OCI-LY3 (cell line): ENCODE measurements around the gene LOXL3.

ENCODE experiments used
- H2AFZ ChIP-seq: fragments of 200-600, 300-600 bp; shearing (Covaris generic); 2 replicates; pipeline ENCODE4 v1.6.0; 2014; ENCODE audit warnings: antibody characterized with exemption, low read depth, low read length
- H3K27ac ChIP-seq: fragments of 200-600, 300-600 bp; sonication (generic); 2 replicates; pipeline ENCODE4 v1.5.1; 2014; ENCODE audit warnings: mild to moderate bottlenecking, low read length, moderate library complexity, mixed read lengths
- H3K27me3 ChIP-seq: fragments of 200-600, 300-600 bp; sonication (generic); 2 replicates; pipeline ENCODE4 v1.6.1; 2014; ENCODE audit warnings: low read depth, low read length, mixed read lengths
- H3K36me3 ChIP-seq: fragments of 200-600, 300-600 bp; sonication (generic); replicated peaks from 2 replicates; pipeline ENCODE3; 2014; ENCODE audit warnings: low read depth, low read length, mixed read lengths
- H3K4me1 ChIP-seq: fragments of 300-600, 200-600 bp; sonication (generic); 2 replicates; pipeline ENCODE4 v1.6.1; 2014; ENCODE audit warnings: low read length, mixed read lengths
- H3K4me2 ChIP-seq: fragments of 200-600, 300-600 bp; sonication (generic); 2 replicates; pipeline ENCODE4 v1.6.1; 2014; ENCODE audit warnings: low read length, mixed read lengths
- H3K4me3 ChIP-seq: fragments of 300-600, 200-600 bp; sonication (generic); 2 replicates; pipeline ENCODE4 v1.5.1; 2014; ENCODE audit warnings: antibody characterized with exemption, mild to moderate bottlenecking, low read length, moderate library complexity
- H3K79me2 ChIP-seq: fragments of 300-600, 200-600 bp; shearing (Covaris generic); 2 replicates; pipeline ENCODE4 v1.6.1; 2014; ENCODE audit warnings: mild to moderate bottlenecking, low read length, mixed read lengths
- H3K9ac ChIP-seq: fragments of 300-600, 200-600 bp; shearing (Covaris generic); 2 replicates; pipeline ENCODE4 v1.6.0; 2014; ENCODE audit warnings: mild to moderate bottlenecking, low read length, moderate library complexity
- H3K9me3 ChIP-seq: fragments of 200-600, 300-600 bp; shearing (Covaris generic); 2 replicates; pipeline ENCODE4 v1.6.1; 2014; ENCODE audit warnings: low read length, mixed read lengths; ENCODE audit not compliant: insufficient read depth
- H4K20me1 ChIP-seq: fragments of 200-600, 300-600 bp; sonication (generic); 2 replicates; pipeline ENCODE4 v1.6.1; 2016; ENCODE audit warnings: low read length, mixed read lengths; ENCODE audit not compliant: insufficient read depth
- EZH2phosphoT487 ChIP-seq: fragments of 200-600 bp; shearing (Covaris generic); IDR thresholded peaks from 2 replicates; pipeline ENCODE4 v1.6.1; 2018; ENCODE audit warnings: antibody characterized with exemption, mixed run types, low read depth
- TF ChIP-seq, protein P1 (sequence below): fragments of 200-600, 300-600 bp; sonication (generic); IDR thresholded peaks from 2 replicates; pipeline ENCODE4 v1.5.1; 2014; ENCODE audit warnings: antibody characterized with exemption, low read length, low read depth

Gene LOXL3

DNA sequence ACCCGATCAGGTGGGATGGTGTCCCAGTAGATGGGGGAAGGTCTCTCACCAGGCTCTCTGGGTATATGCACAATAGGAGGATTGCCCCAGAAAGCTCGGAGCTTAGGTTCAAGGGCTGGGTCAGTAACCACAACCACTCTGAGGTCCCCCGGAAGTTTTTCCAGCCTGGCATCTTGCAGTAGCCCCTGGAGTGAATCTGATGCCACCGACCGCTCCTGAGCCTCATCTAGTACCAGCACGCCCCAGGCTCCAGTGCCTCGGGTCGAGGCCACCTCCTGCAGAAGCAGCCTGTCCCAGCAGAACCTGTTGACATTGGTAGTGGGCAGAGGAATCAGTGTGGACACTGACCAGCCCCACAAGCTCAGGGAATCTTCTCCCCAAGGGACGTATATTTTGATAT, 29.7 kb downstream of the LOXL3 start:
- Histone ChIP-seq H3K4me3 (no peak overlapping the region), H3K79me2 (peaks cover 22% of the 10 kb centered on the region), H2AFZ (no peak overlapping the region), H3K4me2 (no peak overlapping the region), H3K9me3 (no peaks in the 10 kb centered on the region), H3K4me1 (peaks cover 46% of the 10 kb centered on the region), H3K36me3 (peaks cover 39% of the 10 kb centered on the region), H4K20me1 (no peaks in the 10 kb centered on the region; the same call in 1 of the 2 replicates), H3K27ac (no peak overlapping the region), H3K27me3 (no peaks in the 10 kb centered on the region), H3K9ac (no peak overlapping the region)
- no peak for TF ChIP-seq EZH2phosphoT487
- TF ChIP-seq, protein P1, sequence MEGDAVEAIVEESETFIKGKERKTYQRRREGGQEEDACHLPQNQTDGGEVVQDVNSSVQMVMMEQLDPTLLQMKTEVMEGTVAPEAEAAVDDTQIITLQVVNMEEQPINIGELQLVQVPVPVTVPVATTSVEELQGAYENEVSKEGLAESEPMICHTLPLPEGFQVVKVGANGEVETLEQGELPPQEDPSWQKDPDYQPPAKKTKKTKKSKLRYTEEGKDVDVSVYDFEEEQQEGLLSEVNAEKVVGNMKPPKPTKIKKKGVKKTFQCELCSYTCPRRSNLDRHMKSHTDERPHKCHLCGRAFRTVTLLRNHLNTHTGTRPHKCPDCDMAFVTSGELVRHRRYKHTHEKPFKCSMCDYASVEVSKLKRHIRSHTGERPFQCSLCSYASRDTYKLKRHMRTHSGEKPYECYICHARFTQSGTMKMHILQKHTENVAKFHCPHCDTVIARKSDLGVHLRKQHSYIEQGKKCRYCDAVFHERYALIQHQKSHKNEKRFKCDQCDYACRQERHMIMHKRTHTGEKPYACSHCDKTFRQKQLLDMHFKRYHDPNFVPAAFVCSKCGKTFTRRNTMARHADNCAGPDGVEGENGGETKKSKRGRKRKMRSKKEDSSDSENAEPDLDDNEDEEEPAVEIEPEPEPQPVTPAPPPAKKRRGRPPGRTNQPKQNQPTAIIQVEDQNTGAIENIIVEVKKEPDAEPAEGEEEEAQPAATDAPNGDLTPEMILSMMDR, result no peak

DNA sequence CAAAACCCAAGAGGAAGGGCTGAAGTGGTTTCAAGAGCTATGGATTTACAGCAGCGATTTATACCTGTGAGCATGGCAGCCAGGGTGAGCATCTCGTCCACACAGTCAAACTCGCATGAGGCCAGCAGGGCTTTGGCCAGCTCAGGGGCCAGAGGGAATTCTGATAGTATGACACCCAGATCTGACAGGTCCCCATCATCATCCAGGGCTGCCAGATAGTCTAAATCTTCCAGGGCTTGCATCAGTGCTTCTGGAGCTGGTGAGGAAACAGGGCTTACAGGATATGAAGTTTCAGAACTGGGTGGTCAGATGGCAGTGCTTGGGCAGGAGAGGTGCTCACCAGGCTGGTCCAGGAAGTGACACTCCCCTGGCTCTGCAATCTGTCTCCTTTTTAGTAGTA, 31.2 kb downstream of the LOXL3 start:
- no peaks in the 10 kb centered on the region for H3K27me3 ChIP-seq

DNA sequence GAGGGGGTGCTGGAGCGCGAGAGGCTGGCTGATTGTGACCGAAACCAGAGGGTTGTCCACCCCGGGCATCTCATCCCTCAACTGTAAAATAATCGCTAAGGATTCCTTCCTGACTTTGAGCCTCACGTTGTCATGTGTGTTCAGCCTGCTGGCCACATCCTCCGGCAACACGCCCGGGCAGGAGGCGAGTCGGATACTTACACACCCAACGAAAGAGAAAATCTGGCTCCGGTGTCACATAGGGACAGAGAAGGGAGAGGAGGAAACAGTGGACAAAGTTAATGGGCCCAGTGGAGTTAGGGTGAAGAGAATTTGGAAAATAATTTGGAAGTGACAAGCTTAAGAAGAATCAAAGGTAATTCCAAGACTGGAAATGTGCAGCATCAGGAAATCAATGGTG, 37.1 kb downstream of the LOXL3 start:
- Histone ChIP-seq H2AFZ (no peak overlapping the region), H3K9me3 (no peaks in the 10 kb centered on the region), H3K4me3 (no peak overlapping the region), H4K20me1 (no peaks in the 10 kb centered on the region), H3K27me3 (no peaks in the 10 kb centered on the region), H3K4me1 (peaks cover 16% of the 10 kb centered on the region), H3K27ac (no peak overlapping the region), H3K4me2 (no peak overlapping the region), H3K36me3 (peaks cover 5% of the 10 kb centered on the region), H3K79me2 (no peaks in the 10 kb centered on the region), H3K9ac (no peak overlapping the region)
- TF ChIP-seq, protein P1, result no peak
- TF ChIP-seq EZH2phosphoT487, result no peak

More for the DNA sequence above, 31.2 kb downstream of the LOXL3 start:
- H3K79me2 ChIP-seq, result peaks cover 8% of the 10 kb centered on the region
- H3K9ac ChIP-seq, result no peak overlapping the region
- H3K4me3 ChIP-seq, result no peak overlapping the region
- H3K4me2 ChIP-seq, result no peak overlapping the region
- H3K9me3 ChIP-seq, result no peaks in the 10 kb centered on the region
- peaks cover 24% of the 10 kb centered on the region for H3K36me3 ChIP-seq
- no peaks in the 10 kb centered on the region for H4K20me1 ChIP-seq
- H3K27ac ChIP-seq, result no peak overlapping the region
- no peak for TF ChIP-seq EZH2phosphoT487
- TF ChIP-seq, protein P1, result no peak
- H2AFZ ChIP-seq, result no peak overlapping the region
- peaks cover 35% of the 10 kb centered on the region for H3K4me1 ChIP-seq

DNA sequence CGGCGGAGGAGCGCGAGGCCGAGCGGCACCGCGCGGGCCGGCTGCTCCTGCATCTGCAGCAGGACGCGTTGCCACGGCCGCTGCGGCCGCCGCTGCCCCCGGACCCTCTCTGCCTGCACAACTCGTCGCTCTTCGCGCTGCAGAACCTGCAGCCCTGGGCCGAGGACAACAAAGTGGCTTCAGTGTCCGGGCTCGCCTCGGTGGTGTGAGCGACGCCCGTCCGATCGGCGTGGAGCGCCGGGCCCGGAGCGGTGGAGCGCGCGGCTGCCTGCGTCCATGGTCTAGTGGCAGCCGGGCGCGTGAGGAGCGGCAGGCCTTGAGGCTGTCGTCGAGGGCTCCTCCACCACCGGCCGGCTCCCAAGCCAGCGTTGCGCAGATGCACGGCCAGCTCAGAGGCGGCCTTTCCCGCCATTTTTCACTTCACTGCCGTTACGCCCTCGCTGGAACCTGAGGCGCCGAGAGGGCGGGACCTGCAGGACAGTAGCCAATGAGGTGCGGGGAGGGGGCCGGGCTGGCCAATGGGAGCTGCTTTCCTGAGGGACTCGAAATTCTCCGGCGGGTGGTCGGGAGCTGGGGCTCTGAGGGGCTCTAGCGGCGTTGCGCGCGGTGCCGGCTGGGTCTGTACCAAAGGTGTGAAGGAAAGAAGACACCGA, 37.6 kb downstream of the LOXL3 start:
- H3K27me3 ChIP-seq, result no peaks in the 10 kb centered on the region
- H4K20me1 ChIP-seq, result no peaks in the 10 kb centered on the region
- peaks cover 5% of the 10 kb centered on the region for H3K36me3 ChIP-seq
- no peak for TF ChIP-seq EZH2phosphoT487
- TF ChIP-seq, protein P1, result no peak
- no peaks in the 10 kb centered on the region for H3K79me2 ChIP-seq
- H3K9ac ChIP-seq, result no peak overlapping the region
- H2AFZ ChIP-seq, result no peak overlapping the region
- no peak overlapping the region for H3K4me2 ChIP-seq
- H3K9me3 ChIP-seq, result no peaks in the 10 kb centered on the region
- H3K4me3 ChIP-seq, result no peak overlapping the region
- H3K27ac ChIP-seq, result no peak overlapping the region
- H3K4me1 ChIP-seq, result peaks cover 16% of the 10 kb centered on the region
